ENCODE measurements around the gene CROT.

The CROT gene

DNA sequence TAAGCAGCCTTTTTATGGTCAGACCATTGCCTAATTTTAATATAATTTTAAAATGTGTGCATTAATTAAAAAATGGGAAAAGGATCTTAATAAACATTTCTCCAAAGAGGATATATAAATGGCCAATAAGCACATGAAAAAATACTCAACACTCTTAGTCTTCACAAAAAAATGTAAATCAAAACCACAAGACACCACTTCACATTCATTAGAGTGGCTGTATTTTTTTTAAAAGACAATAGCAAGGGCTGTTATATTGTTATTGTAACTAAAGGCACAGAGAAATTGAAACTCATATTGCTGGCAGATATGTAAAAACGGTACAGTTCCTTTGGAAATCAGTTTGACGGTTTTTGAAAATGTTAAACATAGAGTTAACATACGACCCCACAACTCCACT, 3.2 kb upstream of the CROT start:
- DNase-seq (ENCODE audit: low read depth), result no peak

DNA sequence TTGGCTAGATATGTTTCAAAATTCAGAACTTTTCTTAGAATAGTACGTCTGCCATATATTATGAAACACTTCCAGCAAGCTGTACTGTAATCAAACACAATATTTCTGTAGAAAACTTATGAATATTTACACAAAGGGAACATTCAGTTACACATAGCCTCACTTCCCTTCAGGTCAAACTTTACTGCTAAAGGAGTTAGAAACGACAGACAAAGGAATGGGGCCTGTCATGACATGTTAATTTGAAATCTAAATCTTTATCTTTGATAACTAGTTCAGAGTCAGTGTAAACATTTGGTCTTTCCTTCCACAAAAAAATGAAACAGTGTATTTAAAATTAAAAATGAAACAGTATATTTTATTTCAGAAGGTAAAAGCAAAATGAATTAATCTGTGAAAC, 1.0 kb upstream of the CROT start:
- no peak for DNase-seq (ENCODE audit: low read depth)

DNA sequence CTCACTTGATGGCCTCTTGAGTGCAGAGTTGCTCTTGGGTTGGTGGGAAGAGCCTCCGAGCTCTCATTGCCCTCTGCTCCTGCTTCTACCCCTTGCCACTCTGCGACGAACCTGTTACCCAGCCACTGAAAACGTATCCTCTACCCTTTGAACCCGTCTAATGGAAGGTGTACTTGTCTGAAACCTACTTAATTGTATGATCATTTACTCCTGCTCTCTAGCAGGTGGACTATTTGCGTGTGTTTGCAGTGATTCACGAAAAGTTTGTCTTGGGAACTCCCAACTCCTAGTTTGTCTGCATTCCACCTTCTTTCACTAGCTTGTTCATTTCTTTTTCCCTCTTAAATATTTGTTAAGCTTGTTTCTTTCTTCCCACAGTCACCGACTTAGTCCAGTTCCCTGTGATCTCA, 503 bp downstream of the CROT start:
- DNase-seq (ENCODE audit: low read depth), result no peak

- DNase-seq (ENCODE audit: low read depth), result no peak
Observed at GRCh38 chr7:87347207-87347606, 1.7 kb downstream of the CROT start.

DNA sequence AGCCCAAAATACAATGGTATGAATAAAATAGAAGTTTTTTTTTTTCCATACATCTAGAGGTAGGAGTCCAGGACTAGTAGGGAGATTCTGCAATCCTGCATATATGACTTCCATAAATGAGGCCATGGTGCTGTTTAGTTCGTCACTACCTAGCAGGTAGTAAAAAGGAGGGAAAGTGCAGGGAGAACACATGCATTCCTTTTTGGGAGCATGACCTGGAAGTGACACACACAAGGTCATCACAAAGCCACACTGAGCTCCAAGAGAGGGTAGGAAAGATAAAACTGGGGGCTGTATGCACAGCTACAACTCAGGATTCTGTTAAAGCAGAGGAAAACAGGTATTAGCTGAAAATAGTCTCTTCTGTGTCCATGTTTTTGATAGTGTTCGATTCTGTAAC, 2.2 kb downstream of the CROT start:
- no peak for DNase-seq (ENCODE audit: low read depth)

GRCh38 chr7:87354749-87355148, 9.3 kb downstream of the CROT start:
- DNase-seq (ENCODE audit: low read depth), result no peak

GRCh38 chr7:87356448-87356847, 11.0 kb downstream of the CROT start:
- no peak for DNase-seq (ENCODE audit: low read depth)

GRCh38 chr7:87359366-87359765, 13.9 kb downstream of the CROT start:
- DNase-seq (ENCODE audit: low read depth), result no peak

DNA sequence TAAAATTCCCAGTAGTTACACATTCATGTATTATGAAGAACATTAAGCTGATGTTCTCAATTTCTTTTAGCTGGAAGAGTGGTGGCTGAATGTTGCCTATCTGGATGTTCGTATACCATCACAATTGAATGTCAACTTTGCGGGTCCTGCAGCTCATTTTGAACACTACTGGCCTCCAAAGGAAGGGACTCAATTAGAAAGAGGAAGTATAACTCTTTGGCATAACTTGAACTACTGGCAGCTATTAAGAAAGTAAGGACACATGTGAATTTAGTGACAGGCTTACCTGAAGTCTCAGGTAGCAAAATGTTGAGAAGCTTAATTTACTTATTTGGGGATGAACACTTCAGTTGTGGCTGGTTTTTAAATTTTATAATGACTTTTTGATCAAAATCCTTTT, 15.9 kb downstream of the CROT start:
- DNase-seq (ENCODE audit: low read depth), result no peak

DNA sequence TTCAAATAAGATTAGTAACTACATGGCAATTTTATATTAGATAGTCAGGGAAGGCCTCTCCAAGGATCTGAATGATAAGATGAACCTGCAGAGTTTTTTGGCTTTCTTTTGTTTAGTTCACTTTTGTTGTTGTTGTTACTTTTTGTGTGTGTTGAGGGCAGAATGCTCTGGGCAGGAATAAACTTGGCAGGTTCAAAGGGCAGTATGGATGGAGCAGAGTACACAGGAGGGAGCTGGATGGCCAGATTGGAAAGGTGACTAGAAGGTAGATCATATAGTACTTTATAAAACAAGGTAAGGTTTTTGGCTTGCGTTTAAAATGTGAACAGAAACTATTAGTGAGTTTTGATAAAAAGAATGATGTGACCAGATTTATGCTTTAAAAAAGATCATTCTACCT, 17.9 kb downstream of the CROT start:
- no peak for DNase-seq (ENCODE audit: low read depth)

GRCh38 chr7:87364246-87364645, 18.8 kb downstream of the CROT start:
- no peak for DNase-seq (ENCODE audit: low read depth)

DNA sequence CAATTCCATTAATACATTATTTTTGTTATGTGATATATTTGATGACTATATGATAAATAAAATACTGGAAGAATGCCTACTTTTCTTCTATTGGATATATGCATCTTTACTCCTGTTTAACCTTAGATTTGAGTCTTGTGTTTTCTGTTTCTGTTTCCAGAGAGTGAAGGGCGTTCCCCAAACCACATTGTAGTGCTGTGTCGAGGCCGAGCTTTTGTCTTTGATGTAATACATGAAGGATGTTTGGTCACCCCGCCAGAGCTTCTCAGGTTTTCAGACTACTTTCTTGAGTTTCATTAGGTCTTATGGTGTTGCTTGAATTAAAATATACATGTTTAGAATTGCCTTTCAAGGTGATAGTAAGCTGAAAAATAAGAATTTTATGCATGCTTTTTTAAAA, 23.8 kb downstream of the CROT start:
- no peak for DNase-seq (ENCODE audit: low read depth)

- no peak for DNase-seq (ENCODE audit: low read depth)
Observed at GRCh38 chr7:87370660-87371180, 25.3 kb downstream of the CROT start.

DNA sequence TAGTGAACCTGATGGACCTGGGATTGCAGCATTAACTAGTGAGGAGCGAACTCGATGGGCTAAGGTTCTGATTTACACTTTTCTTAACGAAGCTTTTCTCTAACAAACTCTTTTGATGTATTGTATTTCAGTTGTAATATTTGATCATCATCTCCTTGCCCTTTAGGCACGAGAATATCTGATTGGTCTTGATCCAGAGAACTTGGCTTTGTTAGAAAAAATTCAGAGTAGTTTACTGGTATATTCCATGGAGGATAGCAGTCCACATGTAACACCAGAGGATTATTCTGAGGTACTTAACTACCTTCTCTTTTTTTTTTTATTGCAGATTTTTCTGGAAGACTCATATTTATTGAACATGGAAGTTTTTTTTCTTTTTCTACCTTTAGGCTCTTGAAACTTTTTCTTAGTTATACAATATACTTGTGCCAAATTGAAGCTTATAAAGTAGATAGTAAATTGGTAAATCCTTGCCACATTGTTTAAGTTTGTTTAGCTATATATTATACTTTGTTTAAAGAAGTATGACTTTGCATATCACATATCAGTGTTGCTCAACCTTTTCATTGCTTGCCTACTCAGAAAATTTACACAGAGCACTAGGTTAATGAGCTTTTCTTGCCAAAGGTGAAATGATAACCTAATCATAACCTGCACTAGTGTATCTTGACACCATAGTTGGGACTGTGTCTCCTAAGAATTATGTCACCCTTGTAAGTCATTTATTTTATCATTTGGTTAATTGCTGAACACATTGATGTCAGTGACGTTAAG, 30.4 kb downstream of the CROT start:
- DNase-seq (ENCODE audit: low read depth), result no peak

DNA sequence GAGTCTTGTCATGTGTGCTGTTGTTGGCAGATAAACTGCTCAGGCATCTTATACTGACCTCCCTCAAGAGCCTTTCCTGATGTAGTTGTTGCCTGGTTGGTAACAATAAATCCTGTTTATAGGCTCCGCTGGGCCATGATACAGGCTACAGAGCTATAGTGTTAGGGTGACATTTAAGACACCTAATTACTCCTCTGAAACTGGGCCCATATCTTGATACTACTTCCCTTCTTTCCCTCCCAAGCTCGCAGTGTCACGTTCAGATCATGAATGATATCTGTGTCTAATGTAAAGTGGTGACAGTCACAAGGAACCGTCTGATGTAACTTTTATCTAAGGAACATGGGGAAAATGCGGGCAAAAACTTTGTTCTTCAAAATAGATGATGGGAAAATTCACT, 35.4 kb downstream of the CROT start:
- DNase-seq (ENCODE audit: low read depth), result no peak

DNA sequence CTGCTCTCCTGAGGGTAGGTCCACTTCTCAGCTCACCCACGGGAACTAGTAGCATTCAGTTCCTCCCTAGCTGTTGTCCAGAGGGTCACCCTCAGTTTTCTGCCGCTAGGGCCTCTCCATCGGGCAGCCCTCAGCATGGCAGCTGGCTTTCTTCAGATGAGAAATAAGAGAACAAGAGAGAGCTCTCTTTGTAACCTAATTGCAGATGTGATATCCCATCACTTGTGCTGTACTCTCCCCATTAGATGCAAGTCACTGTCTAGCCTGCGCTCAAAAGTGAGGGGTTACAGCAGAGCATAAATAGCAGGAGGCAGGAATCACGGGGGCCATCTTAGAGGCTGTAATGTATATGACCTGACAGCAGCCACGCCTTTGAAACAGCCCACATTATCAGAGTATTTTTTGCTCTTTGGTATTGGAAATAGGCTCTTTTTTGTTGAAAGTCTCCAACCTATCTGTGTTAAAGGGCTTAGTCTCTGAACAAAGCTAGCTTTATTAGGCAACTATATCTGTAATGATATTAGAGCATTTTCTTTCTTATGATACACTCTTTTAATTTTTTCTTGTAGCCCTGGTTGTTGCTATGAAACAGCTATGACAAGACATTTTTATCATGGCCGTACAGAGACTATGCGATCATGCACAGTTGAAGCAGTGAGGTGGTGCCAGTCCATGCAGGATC, 45.7 kb downstream of the CROT start:
- no peak for DNase-seq (ENCODE audit: low read depth)

GRCh38 chr7:87395442-87396020, 50.1 kb downstream of the CROT start:
- DNase-seq (ENCODE audit: low read depth), result no peak

GRCh38 chr7:87398446-87398845, 53.0 kb downstream of the CROT start:
- DNase-seq (ENCODE audit: low read depth), result no peak

DNA sequence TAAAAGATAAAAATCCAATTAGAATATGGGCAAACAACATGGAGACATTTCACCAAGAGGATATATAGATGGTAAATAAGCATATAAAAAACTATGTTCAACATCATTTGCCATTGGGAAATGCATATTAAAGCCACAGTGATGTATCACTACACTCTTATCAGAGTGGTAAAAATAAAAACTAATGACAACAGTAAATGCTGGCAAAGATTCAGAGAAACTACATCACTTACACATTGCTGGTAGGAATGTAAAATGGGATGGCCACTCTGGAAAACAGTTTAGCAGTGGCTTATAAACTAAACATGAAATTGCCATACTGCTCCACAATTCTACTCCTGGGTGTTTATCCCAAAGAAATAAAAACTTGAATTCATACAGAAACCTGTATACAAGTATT, 59.2 kb downstream of the CROT start:
- DNase-seq (ENCODE audit: low read depth), result no peak

DNA sequence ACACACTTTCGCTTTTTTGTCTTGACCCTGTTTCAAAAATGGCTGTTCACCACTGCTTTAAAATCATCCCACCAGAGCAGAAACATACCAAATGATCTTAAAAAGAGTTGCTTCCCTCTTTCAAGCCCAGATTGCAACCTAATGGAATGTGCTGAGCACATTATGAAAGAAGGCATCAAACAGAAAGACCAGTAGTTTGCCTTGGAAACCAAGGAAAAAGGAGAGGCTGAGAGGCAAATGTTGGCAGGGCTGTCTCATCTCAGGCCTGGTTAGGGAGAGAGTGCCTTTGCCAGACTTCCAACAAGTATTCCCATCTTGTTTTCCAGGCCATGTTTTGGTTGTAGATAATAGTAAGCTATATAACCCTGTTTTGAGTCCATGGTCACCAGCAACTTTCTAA, 65.7 kb downstream of the CROT start:
- no peak for DNase-seq (ENCODE audit: low read depth)

DNA sequence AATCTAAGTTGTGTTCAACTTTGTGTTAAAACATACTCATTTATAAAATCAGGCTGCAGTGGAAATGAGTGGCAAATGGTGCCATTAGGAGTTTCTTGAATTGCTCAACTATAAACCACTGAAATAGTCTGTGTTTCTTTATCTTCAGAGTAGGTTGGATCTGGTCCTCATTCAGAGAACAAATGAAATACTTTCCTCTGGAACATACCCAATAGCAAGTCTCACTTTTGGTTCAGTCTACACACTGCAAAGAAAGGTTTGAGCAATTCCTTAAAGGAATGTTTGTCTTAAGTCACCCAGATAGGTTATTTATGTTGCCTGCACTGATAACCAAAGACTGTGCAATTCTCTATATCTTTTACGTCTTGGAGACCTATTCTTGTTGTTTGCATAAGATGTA, 67.6 kb downstream of the CROT start:
- no peak for DNase-seq (ENCODE audit: low read depth)

DNA sequence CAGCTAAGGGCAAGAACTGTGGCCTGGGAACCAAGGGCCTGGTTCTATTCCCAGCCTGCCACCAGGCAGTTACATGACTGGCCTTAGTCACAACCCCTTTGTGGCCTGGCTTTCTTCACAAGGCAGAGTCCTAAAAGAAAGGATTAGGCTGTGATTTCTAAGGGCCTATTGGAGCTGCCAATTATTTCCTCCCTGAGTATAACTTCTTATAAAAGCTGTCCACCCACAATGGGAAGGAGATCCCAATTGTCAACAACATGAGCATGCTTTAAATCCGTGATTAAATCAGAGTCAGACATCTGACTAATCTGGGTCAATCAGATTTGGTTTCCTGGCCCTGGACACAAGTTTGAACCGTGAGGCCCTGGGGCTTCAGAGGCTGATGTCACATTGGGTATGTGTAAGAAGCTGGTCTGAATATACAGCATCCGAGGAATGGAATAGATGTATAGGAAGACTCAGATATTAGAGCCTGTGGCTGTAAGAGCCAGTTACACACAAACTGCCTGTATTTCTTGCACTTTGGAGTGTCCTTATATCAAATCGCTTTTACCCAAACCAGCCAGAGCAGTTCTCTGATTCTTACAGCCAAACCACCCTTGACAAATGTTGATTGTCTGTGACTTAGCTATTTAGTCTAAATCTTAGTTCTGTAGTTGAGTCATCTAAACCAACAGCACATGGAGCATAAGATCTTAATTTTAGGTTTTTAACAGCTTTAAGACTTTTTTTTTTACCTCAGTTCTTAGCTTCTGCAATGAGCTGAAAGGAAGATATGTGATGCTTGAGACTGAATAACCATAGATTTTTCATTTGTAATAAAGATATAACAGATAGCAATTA, 68.7 kb downstream of the CROT start:
- no peak for DNase-seq (ENCODE audit: low read depth)
